HG03354 (cell line): ENCODE measurements around the gene SLAIN1.
"Not testable (repeated sequence)": the region's sequence is repeated elsewhere in the genome, so short reads cannot be mapped to it uniquely, and the experiment has no call there.

Source experiments
- ATAC-seq: cut with Tn5 transposase; IDR thresholded peaks from one replicate; pipeline ENCODE4 v1.9.1; 2021; ENCODE audit warnings: mild to moderate bottlenecking; ENCODE audit not compliant: unreplicated experiment, poor library complexity, severe bottlenecking

Gene SLAIN1

GRCh38 chr13:77697217-77698103 is at the start of gene SLAIN1:
Gene SLAIN1, plus strand, starts transcription at chr13:77697687. Its CDS starts 227 bp downstream, at chr13:77697914.
- peak; percentile 70 for ATAC-seq

DNA sequence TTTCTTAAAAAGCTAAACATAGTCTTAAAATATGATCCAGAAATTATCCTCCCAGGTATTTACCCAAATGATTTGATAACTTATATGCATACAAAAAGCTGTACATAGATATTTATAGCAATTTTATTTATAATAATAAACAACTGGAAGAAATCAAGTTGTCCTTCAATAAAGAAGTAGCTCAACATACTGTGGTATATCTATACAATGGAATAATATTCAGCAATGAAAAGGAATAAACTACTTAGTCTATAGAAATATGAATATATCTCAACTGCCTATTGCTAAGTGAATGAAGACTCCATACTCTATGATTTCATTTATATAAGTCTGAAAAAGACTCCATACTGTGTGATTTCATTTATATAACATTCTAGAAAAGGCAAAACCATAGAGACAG is 47.1 kb upstream of the SLAIN1 start:
- ATAC-seq: no peak

DNA sequence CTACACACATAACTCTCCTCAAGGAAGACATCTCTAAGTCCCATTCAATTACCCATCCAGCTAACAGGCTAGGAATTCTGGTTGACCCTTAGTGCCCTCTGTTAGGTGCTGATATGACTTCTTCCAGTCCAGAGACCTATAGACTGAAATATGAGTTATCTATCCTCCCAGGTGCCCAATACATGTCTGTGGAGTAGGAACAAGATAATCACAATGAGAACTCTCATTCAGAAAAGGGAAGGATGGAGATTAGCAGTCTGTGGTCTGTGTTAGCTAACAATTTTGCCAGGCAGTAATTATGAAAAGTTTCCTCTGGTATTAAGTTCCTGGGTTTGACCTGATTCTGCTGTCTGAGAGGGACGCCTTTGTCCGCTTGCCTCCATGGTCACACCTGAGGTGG is 44.2 kb upstream of the SLAIN1 start:
- ATAC-seq: no peak

DNA sequence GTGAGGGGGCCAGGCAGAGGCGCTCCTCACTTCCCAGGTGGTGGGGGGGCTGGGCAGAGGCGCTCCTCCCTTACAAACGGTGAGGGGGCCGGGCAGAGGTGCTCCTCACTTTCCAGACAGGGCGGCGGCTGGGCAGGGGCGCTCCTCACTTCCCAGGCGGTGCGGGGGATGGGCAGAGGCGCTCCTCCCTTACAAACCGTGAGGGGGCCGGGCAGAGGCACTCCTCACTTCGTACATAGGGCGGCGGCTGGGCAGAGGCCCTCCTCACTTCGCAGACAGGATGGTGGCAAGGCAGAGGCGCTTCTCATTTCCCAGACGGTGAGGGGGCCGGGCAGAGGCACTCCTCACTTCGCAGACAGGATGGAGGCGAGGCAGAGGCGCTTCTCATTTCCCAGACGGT is 37.5 kb upstream of the SLAIN1 start:
- not testable (repeated sequence) for ATAC-seq

- ATAC-seq: no peak
Observed at GRCh38 chr13:77660841-77661250, 36.6 kb upstream of the SLAIN1 start.

DNA sequence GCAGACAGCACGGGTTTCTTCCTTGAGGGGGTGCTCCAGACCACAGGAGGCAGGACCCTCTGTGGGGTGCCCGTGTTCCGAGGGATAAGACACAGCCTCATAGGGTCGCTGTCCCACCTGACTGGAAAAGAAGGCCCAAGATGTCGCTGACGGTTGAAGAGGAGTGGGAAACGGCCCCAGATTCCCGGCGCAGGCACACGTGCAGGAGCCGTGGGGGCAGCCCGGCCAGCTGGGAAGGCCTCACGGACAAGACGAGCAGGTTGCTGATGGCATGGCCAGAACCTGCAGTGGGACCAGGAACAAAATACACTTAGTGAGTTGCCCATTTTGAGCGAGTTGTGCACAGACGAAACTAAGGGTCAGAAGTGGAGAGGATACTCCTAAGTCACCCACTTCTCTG is 35.2 kb upstream of the SLAIN1 start:
- not testable (repeated sequence) for ATAC-seq

GRCh38 chr13:77662831-77663230 is 34.7 kb upstream of the SLAIN1 start:
- not testable (repeated sequence) for ATAC-seq

GRCh38 chr13:77674852-77675251 is 22.6 kb upstream of the SLAIN1 start:
- no peak for ATAC-seq

DNA sequence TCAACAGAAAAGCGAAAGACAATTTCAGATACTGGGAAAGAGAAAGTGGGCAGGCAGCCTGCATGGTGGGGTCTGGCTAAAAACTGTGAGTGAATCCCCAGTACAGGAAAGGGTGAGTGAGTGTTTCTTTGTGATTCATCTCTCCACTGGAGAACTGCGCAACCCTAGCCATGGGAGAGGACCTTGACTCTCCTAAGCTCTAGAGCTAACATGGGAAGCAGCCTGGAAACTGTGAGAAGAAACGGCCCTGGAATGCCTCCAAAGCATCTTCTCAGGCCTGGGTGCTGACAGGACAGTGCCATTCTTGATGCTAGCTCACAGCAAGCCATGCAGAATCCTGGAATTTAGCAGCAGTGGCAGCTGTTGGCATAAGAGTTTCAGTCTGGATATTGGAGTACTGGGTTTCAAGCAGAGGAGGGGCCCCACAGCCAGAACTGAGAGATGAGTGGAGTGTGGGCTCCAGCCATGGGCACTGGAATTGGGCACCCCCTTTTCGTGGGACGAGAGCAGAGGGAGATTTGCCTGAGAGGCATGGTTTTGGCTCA is 18.7 kb upstream of the SLAIN1 start:
- no peak for ATAC-seq

DNA sequence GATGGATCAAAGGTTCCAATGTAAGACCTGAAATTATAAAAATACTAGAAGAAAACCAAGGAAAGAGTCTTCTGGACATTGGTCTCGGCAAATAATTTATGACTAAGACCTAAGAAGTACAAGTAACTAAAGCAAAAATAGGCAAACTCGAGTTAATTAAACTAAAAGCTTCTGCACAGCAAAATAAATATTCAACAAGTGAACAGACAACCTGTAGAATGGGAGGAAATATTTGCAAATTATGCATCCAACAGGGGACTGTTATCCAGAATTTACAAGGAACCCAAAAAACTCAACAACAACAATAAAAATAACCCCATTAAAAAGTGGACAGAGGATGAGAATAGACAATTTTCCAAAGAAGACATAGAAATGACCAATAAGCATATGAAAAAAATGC is 9.7 kb upstream of the SLAIN1 start:
- ATAC-seq: no peak

- ATAC-seq: no peak
Observed at GRCh38 chr13:77691871-77692270, 5.6 kb upstream of the SLAIN1 start.

DNA sequence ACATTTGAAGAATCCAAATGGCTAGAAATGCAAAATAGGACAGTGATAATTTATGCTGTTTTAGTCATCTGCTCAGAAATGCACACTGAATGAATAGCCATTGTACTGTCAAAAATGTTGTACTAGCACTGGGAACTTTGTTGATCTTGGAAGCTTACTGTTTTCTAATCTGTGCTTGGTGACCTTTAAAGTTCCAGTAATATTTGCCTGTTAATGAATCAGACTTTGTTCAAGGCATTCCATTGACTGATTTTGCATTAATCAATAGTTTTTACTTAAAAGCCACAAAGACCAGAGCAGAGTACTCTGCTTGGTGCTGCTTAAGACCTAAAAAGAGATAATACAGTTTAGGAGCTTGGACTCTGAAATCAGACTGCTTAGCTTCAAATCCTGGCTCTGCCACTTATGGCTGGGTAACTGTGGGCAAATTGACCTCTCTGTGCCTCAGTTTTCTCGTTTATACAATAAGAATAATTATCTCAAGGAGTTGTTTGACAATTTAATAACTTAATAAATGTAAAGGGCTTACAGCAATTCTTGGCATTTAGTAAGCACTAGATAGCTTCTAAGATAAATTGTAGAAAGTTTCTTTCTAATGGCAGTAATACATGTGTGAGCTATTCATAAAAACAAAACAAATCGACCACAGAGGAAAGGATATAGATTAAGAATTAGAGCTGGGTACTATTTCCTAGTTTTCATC is 4.6 kb upstream of the SLAIN1 start:
- no peak for ATAC-seq

GRCh38 chr13:77693449-77693940 is 4.0 kb upstream of the SLAIN1 start:
- no peak for ATAC-seq

DNA sequence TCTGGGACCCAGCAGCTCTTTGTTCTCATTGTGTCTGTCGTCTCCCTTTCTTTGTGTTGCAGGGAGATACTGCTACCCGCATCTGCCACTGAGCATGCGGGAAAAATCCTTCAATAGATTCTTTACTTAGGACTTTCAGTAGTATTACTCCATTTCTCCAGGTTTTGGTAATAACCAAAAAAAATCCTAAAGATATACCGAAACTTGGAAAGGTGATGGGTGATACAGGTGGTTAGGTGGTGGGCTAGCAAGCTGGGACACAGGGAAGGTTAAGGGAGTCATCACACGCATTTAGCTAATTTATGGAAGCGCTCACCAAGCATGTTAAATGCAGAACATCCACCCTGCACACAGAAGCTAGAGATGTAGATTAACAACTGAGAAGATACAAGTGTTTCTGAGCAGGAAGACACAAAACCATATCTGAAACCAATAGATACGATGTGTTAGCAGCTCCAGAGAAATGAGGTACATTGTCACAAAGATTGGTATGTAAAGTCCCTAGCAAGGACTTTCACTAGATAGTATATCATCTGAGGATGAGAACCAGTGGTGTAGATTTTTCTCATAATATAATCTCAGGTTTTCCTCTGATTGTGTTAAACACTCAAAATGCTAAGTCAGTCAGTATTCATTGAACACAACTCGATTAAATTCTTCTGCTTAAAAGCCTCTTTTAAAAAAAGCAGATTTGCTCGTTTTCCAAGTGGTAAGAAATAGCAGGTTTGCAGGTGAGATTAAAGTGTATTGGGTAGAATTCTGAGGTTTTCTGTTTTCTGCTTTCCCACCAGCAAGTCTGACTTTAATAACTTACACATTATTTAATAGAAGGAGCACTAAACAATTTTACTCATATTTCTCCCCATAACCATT is 1.2 kb upstream of the SLAIN1 start:
- no peak for ATAC-seq

DNA sequence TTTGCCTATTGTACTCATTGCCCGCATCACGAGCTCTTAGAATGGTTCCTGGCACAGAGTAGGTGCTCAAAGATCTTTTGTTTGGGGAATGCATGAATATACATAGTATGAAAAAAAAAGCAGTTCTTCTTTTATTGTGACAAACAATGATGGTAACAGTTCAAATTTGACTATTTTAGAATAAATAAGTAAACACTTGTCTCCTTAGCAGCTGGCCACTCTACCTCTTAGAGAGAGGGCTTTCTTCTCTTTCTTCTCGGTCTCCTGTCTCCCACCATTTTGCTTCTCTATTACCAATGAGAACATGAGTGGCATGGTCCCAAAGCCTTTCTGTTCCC is 639 bp upstream of the SLAIN1 start:
- peak; percentile 5 for ATAC-seq

- ATAC-seq: peak; percentile 37
Observed at GRCh38 chr13:77698201-77699058, 943 bp downstream of the SLAIN1 start.

DNA sequence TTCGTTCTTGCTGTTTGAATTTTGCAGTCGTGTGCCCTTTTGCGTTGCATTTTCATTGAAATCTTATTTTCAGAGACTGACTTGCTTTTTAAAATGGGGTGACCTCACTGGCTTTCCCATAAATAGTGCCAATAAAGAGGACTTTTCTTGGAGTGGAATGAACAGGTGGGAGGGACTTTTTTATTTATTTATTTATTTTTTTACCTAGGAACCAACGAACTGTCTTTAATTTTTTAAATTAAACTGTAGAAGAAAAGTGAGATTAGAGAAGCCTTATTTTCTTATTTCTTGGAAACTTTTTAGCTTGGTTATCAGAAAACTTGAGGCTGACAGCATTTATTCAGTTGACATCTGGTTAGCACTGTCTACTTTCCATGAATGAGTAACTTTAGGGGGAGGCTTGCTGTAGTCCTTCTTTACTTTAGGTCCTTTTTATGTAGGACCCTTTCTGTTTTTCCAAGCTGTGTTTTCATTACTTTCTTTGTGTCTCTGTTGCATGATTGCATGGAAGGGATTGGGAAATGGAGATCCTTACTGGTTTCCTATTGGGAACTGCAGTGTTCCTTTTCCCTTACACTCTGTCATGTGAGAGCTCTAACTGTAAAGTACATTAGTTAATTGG is 1.7 kb downstream of the SLAIN1 start:
- peak; percentile 17 for ATAC-seq

GRCh38 chr13:77701305-77701704 is 3.8 kb downstream of the SLAIN1 start:
- ATAC-seq: no peak
